GM19395 (cell line): ENCODE results near the gene RAB4B.
A peak's percentile ranks its signal among the peaks of the same experiment; 100 is the strongest.
"Not testable (repeated sequence)": the region's sequence is repeated elsewhere in the genome, so short reads cannot be mapped to it uniquely, and the experiment has no call there.

Experiments
- ATAC-seq: cut with Tn5 transposase; IDR thresholded peaks from one replicate; pipeline ENCODE4 v1.9.1; 2021; ENCODE audit warnings: mild to moderate bottlenecking, moderate library complexity; ENCODE audit not compliant: unreplicated experiment

The RAB4B gene

DNA sequence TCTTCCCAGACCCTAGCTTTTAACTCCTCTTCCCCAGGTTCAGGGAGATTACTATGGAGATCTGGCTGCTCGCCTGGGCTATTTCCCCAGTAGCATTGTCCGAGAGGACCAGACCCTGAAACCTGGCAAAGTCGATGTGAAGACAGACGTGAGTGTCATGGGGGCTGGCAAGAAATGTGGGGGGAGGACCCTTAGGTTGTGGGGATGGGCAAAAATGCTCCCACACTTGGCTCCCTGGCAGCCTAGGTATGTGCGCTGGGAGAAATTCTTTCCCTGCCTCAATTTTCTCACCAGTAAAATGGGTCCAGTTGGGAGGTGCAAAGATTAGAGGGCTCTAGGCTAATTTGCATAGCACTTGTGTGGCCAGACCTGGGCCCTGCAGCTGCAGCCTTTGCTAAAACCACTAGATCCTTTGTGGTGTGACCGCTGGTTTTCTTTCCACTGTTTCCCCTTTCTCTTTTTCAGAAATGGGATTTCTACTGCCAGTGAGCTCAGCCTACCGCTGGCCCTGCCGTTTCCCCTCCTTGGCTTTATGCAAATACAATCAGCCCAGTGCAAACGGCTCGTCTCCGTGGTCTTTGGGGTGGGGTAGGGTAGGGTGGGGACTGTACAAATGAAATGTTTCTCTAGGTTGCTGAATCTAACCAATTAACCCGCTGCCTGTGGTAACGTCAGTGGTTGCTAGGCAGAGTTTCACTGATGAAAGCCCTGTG is 959 bp upstream of the RAB4B start:
- ATAC-seq = peak; percentile 64

- no peak for ATAC-seq
Observed at GRCh38 chr19:40777645-40777936, 456 bp upstream of the RAB4B start.

DNA sequence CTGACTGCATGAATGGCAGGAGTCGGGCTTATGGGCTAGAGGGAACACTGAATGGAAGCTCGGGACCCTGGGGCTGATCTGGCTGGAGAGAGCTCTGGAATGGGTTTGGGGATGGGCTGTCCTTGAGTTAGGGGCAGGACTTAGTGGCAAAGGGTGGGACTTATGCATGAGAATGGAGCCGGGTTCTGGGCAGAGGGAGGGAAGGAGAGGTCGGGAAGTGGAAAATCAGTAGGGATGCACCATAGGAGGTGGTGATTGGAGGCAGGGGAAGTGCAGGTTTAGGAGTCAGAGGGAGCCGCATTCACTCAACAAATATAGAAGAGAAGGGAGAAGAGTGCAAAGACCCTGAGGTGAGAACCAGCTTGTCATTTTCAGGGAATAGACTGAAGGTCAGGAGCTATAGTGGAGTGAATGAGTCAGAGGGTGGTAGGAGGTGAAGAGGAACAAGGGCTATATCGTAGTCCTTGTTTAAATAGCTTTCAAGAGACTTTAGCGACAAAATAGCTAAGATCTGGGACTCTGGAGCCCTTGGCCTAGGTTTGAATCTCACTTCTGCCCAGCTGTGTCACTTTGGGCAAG is 748 bp downstream of the RAB4B start:
- ATAC-seq = no peak

GRCh38 chr19:40780582-40780981 is 2.5 kb downstream of the RAB4B start:
- no peak for ATAC-seq

- ATAC-seq = no peak
Observed at GRCh38 chr19:40781140-40781539, 3.1 kb downstream of the RAB4B start.

DNA sequence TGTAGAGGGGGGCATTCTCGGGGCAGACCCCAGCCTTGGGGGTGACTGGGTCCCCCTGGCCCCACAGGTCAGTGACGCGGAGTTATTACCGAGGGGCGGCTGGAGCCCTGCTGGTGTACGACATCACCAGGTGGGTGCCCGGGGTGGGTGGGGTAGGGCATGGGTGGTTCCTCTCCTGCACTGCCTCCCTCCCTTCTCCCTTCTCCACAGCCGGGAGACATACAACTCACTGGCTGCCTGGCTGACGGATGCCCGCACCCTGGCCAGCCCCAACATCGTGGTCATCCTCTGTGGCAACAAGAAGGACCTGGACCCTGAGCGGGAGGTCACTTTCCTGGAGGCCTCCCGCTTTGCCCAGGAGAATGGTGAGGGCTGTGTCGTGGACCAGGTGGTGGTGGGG is 5.7 kb downstream of the RAB4B start:
- ATAC-seq = no peak

DNA sequence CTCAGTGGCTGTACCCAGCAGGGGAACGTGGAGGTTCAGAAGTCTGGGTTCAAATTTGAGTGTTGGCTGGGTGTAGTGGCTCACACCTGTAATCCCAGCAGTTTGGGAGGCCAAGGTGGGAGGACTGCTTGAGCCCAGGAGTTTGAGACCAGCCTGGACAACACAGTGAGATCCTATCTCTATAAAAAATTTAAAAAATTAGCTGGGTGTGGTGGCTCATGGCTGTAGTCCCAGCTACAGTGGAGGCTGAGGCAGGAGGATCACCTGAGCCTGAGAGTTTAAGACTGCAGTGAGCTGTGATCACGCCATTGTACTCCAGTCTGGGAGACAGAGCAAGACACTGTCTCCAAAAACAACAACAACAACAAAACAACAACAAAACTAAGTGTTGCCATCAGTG is 6.1 kb downstream of the RAB4B start:
- not testable (repeated sequence) for ATAC-seq

DNA sequence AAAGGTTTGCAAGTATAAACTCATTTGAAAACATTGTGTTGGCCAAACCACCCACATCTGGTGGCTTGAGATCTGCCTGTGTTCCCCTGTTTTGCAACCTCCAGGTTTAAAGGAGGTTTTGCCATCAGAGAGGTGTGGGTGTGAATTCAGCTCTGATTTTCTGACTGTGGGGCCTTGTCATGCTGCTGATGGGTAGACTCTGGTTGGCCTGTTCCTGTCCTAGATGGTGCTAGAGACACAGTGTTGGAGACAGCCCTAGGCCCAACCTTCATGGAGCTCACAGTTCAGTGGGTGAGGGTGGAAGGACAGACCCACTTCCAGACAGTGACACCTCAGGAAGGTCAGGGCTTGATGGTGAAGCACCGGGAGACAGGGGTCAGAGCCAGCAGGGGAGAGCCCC is 7.5 kb downstream of the RAB4B start:
- no peak for ATAC-seq

GRCh38 chr19:40786060-40787037 is 8.3 kb downstream of the RAB4B start:
- ATAC-seq = no peak

DNA sequence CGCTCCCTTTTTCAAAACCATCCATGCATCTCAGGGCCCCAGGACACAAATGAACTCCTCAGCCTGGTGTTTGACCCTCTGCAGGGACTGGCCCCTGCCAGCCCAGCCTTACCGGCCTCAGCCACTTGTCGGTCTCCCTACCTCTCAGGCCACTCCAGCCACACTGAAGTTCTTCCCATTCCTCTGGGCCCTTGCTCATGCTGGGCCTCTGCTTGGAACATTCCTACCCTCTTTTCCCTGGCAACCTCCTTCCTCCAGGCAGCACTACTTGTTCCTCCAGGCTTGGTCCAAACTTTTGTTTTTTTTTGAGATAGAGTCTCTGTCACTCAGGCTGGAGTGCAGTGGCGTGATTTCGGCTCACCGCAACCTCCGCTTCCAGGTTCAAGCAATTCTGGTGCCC is 13.3 kb downstream of the RAB4B start:
- no peak for ATAC-seq

- no peak for ATAC-seq
Observed at GRCh38 chr19:40791996-40792395, 13.9 kb downstream of the RAB4B start.

GRCh38 chr19:40797166-40797962 is 19.3 kb downstream of the RAB4B start:
- ATAC-seq = no peak

DNA sequence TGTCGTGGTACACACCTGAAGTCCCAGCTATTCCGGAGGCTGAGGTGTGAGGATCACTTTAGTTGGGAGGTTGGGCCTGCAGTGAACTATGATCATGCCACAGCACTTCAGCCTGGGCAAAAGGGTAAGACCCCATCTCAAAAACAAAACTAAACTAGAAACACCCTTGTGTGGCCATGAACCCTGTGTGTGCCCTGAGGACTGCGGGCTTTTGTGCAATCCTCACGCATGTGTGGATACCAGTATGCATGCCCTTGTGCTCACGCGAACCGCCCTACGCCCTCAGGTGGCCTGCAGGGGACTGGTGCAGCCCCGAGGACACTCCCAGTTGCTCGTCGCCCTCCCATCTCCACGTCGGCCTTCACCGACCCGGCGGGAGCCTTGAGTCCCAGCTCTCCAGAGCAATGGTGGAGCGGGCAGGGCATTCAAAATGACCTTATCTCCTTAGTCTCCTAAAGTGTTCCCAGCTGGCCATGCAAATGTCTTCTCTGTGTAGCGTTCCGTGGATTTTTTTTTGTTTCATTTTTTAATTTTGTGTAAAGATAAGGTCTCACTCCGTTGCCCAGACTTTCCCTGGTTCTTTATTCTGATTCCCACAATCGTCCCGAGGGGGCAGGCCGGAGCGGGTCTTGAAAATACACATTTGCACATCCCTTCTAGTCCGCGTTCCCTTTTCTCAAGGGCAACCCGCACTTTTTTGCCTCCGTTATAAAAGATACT is 20.1 kb downstream of the RAB4B start:
- ATAC-seq = peak; percentile 30

DNA sequence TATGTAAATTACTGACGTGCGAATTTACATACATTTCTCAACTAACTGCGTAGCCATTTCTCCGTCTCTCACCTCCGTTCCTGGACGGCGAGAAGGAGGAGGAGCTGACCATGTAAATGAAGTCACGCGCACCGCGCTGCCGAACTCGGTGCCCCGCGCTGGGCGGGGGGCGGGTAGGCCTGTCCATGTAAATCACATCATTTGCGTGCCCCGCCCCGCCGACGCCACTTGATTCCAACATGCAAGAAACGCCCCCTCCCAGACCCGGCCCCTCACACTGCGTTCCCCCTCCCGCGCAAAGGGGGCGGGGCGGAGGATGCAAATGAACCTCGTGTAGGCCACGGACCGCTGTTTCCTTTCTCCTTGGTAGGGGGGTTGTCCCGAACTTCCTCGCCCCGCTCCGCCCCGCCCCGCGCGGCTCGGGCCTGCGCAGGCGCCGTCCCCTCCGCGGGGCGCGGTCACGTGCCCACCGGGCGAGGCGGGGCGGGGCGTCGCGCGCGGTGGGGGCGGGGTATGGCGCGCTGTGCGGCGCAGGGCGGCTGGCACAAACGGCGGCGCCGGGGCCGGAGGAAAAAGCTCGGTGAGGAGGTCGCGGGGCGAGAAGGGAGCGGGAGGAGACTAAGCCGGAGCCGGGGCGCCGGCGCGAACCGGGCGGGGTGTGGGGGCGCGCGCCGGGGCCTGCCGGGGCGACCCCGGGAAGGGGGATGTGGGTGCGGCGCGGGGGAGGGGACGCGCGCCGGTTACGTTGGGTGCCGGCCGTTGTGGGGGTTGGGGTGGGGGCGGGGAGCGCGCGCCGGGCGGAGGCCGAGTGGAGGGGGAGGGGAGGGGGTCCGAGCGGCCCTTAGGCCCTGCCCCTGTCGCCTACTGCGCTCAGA is 20.9 kb downstream of the RAB4B start, which contains the start of gene EGLN2:
TSS of gene EGLN2 (plus strand) at position 509 of the 875 bp plus-strand sequence. CDS start 1,382 bp downstream, outside the sequence.
- peak; percentile 72 for ATAC-seq

DNA sequence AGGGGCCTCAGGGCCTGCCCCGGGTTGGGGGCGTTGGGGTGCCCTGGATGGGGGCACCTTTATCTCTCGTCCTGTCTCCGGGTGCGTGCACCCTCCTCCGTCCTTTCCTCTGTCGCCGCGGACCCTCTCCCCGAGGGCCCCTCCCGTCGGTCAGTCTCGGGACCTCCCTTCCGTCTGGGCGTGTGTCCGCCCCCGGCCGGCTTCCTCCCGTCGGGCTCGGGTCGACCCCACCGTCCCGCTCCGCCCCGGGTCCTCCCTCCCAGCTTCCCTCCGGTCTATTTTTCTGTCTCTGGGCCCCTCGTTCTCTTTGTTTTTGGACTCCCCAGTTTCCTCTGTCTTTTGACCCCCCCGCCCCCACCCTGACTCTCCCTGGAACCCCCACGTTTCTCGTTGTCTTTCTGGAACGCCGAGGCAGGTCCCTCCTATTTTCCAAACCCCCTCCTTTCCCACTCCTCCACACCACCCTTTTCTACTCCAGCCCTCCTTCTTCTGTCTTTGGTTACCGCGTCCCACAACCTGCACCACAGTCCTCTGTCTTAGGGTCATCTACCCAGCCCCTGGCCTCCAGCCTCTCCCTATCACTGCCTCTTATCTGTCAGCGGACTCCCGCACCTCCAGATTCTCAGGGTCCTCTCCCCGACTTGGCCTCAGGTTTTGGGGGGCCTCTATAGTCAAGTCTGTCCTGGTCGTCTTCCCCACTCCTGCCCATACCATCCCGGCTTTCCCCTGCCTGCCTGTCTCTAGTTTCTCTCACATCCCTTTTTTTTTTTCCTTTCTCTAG is 21.7 kb downstream of the RAB4B start:
- ATAC-seq = no peak

DNA sequence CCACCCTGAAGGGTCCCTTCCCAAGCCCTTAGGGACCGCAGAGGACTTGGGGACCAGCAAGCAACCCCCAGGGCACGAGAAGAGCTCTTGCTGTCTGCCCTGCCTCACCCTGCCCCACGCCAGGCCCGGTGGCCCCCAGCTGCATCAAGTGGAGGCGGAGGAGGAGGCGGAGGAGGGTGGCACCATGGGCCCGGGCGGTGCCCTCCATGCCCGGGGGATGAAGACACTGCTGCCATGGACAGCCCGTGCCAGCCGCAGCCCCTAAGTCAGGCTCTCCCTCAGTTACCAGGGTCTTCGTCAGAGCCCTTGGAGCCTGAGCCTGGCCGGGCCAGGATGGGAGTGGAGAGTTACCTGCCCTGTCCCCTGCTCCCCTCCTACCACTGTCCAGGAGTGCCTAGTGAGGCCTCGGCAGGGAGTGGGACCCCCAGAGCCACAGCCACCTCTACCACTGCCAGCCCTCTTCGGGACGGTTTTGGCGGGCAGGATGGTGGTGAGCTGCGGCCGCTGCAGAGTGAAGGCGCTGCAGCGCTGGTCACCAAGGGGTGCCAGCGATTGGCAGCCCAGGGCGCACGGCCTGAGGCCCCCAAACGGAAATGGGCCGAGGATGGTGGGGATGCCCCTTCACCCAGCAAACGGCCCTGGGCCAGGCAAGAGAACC is 22.4 kb downstream of the RAB4B start:
- ATAC-seq = no peak

DNA sequence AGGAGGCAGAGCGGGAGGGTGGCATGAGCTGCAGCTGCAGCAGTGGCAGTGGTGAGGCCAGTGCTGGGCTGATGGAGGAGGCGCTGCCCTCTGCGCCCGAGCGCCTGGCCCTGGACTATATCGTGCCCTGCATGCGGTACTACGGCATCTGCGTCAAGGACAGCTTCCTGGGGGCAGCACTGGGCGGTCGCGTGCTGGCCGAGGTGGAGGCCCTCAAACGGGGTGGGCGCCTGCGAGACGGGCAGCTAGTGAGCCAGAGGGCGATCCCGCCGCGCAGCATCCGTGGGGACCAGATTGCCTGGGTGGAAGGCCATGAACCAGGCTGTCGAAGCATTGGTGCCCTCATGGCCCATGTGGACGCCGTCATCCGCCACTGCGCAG is 22.9 kb downstream of the RAB4B start:
- no peak for ATAC-seq
